Stimulated activated CD8-positive, alpha-beta memory T cell treated with anti-CD3 and anti-CD28 coated beads, Interleukin-12 subunit alpha, Interleukin-12 subunit beta, amount 100 ng/mL, for 1 hour (primary cell): ENCODE data around the gene PDLIM4.

Experiments
- DNase-seq: peaks from one replicate; pipeline ENCODE4 v3.0.0-alpha.2; 2020; ENCODE audit warnings: low read depth

Gene PDLIM4

GRCh38 chr5:132227485-132228240 lies 29.8 kb upstream of the PDLIM4 start, which contains the start of gene P4HA2:
Gene P4HA2 (minus strand): TSS chr5:132227853. CDS start chr5:132218626, 9,227 bp downstream.
- DNase-seq: no peak

GRCh38 chr5:132228241-132229035 lies 29.1 kb upstream of the PDLIM4 start:
- DNase-seq: no peak

- DNase-seq: no peak
These were observed 28.3 kb upstream of the PDLIM4 start for GRCh38 chr5:132229236-132229635.

GRCh38 chr5:132230871-132231270 lies 26.6 kb upstream of the PDLIM4 start:
- DNase-seq: no peak

GRCh38 chr5:132232465-132232864 lies 25.0 kb upstream of the PDLIM4 start:
- no peak for DNase-seq

- DNase-seq: no peak
These were observed 24.4 kb upstream of the PDLIM4 start for GRCh38 chr5:132233081-132233480.

- DNase-seq: no peak
These were observed 23.4 kb upstream of the PDLIM4 start for GRCh38 chr5:132233811-132234683.

- DNase-seq: no peak
These were observed 22.8 kb upstream of the PDLIM4 start for GRCh38 chr5:132234684-132235062.

- no peak for DNase-seq
These were observed 22.2 kb upstream of the PDLIM4 start for GRCh38 chr5:132235340-132235739.

GRCh38 chr5:132237141-132237540 lies 20.4 kb upstream of the PDLIM4 start:
- DNase-seq: no peak

- DNase-seq: no peak
These were observed 19.8 kb upstream of the PDLIM4 start for GRCh38 chr5:132237670-132238069.

GRCh38 chr5:132238169-132238744 lies 19.2 kb upstream of the PDLIM4 start:
- DNase-seq: peak; percentile 55

- DNase-seq: no peak
These were observed 18.5 kb upstream of the PDLIM4 start for GRCh38 chr5:132238901-132239500.

GRCh38 chr5:132239776-132240175 lies 17.7 kb upstream of the PDLIM4 start:
- no peak for DNase-seq

- DNase-seq: no peak
These were observed 14.0 kb upstream of the PDLIM4 start for GRCh38 chr5:132243366-132243977.

- DNase-seq: no peak
These were observed 11.9 kb upstream of the PDLIM4 start for GRCh38 chr5:132245593-132245992.

GRCh38 chr5:132246806-132247205 lies 10.7 kb upstream of the PDLIM4 start:
- DNase-seq: no peak

- no peak for DNase-seq
These were observed 6.9 kb upstream of the PDLIM4 start for GRCh38 chr5:132250547-132250946.

- no peak for DNase-seq
These were observed 6.2 kb upstream of the PDLIM4 start for GRCh38 chr5:132251220-132251725.

- DNase-seq: no peak
These were observed 4.5 kb upstream of the PDLIM4 start for GRCh38 chr5:132253008-132253441.
